BJ (cell line): Measurements from ENCODE around the gene ATP6V0A4. TPM values are rescaled to one million over a fixed set of nuclear protein-coding genes. Genes with fewer than 3 reads are reported as not detected.

ENCODE experiments used
- CTCF ChIA-PET: fragments of 350-600 bp; formaldehyde crosslinking; extraction: SDS; loops from one replicate; lab custom pipeline; 2021; ENCODE audit warnings: antibody characterized with exemption, inconsistent platforms; lab: Yijun Ruan, JAX
- POLR2A ChIA-PET: fragments of 300-600 bp; sonication (Branson Sonifier 250); formaldehyde crosslinking; extraction: SDS; loops from one replicate; lab custom pipeline; 2021; ENCODE audit warnings: antibody characterized with exemption; lab: Charles Lee
- DNase-seq: peaks from one replicate; pipeline ENCODE4 v3.0.0-alpha.2; 2011; ENCODE audit warnings: low read depth
- H3K27me3 ChIP-seq: 2 replicates; pipeline ENCODE4 v1.6.0; 2011; ENCODE audit warnings: low read length; ENCODE audit not compliant: control insufficient read depth, insufficient read depth
- H3K36me3 ChIP-seq: 2 replicates; pipeline ENCODE4 v1.5.1; 2011; ENCODE audit warnings: low read length; ENCODE audit not compliant: control insufficient read depth, insufficient read depth
- H3K4me3 ChIP-seq: 2 replicates; pipeline ENCODE4 v1.5.1; 2011; ENCODE audit warnings: low read depth, mild to moderate bottlenecking, control low read depth, low read length
- polyA plus RNA-seq: library from polyadenylated mRNA; depleted of rRNA; stranded (reverse); fragments of >200 nt; gene quantifications from 2 replicates; pipeline ENCODE4 v1.2.3, GENCODE V29; 2011
- TF ChIP-seq, protein P1 (sequence below): IDR thresholded peaks from 2 replicates; pipeline ENCODE4 v1.5.1; 2011; ENCODE audit warnings: low read depth, mild to moderate bottlenecking, control low read depth, inconsistent platforms, low read length, moderate library complexity; ENCODE audit not compliant: insufficient read depth

ATP6V0A4 gene
- polyA plus RNA-seq, 1 experiment = 0.06 TPM

- TF ChIP-seq, protein P1, sequence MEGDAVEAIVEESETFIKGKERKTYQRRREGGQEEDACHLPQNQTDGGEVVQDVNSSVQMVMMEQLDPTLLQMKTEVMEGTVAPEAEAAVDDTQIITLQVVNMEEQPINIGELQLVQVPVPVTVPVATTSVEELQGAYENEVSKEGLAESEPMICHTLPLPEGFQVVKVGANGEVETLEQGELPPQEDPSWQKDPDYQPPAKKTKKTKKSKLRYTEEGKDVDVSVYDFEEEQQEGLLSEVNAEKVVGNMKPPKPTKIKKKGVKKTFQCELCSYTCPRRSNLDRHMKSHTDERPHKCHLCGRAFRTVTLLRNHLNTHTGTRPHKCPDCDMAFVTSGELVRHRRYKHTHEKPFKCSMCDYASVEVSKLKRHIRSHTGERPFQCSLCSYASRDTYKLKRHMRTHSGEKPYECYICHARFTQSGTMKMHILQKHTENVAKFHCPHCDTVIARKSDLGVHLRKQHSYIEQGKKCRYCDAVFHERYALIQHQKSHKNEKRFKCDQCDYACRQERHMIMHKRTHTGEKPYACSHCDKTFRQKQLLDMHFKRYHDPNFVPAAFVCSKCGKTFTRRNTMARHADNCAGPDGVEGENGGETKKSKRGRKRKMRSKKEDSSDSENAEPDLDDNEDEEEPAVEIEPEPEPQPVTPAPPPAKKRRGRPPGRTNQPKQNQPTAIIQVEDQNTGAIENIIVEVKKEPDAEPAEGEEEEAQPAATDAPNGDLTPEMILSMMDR = no peak
- CTCF ChIA-PET = no interaction called here
- DNase-seq = no peak
- H3K4me3 ChIP-seq = no peak overlapping the region
- no peaks in the 10 kb centered on the region for H3K36me3 ChIP-seq
- POLR2A ChIA-PET = no interaction called here
- H3K27me3 ChIP-seq = no peaks in the 10 kb centered on the region
Measured at GRCh38 chr7:138684340-138684739, 113.7 kb downstream of the ATP6V0A4 start.

GRCh38 chr7:138679793-138680192, 118.2 kb downstream of the ATP6V0A4 start:
- ChIA-PET CTCF (no interaction called here), POLR2A (no interaction called here)
- no peaks in the 10 kb centered on the region for H3K36me3 ChIP-seq
- TF ChIP-seq, protein P1 = no peak
- H3K27me3 ChIP-seq = no peaks in the 10 kb centered on the region
- H3K4me3 ChIP-seq = no peak overlapping the region
- no peak for DNase-seq

GRCh38 chr7:138670594-138670993, 127.4 kb downstream of the ATP6V0A4 start:
- H3K4me3 ChIP-seq = no peak overlapping the region
- TF ChIP-seq, protein P1 = no peak
- CTCF ChIA-PET = no interaction called here
- POLR2A ChIA-PET = no interaction called here
- no peak for DNase-seq
- no peaks in the 10 kb centered on the region for H3K27me3 ChIP-seq
- no peaks in the 10 kb centered on the region for H3K36me3 ChIP-seq

DNA sequence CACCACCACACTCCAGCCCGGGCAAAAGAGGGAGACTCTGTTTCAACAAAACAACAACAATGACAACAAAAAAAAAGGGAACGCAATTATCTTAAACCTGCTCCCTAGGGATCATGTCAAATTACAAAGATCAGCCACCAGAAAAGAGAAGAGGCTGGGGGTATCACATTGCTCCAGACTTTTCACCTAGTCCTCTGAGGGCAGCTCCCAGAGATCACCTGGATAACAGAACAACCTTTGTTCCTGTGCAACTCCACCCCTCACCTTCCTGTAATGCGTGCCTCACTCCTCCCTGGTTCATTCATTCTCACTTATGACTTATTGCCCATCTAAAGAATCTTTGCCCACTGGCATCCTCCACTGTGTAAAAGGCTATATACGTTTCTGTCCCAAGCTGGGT, 128.6 kb downstream of the ATP6V0A4 start:
- H3K27me3 ChIP-seq = no peaks in the 10 kb centered on the region
- H3K4me3 ChIP-seq = no peak overlapping the region
- CTCF ChIA-PET = no interaction called here
- no peaks in the 10 kb centered on the region for H3K36me3 ChIP-seq
- POLR2A ChIA-PET = no interaction called here
- DNase-seq = no peak
- TF ChIP-seq, protein P1 = no peak

DNA sequence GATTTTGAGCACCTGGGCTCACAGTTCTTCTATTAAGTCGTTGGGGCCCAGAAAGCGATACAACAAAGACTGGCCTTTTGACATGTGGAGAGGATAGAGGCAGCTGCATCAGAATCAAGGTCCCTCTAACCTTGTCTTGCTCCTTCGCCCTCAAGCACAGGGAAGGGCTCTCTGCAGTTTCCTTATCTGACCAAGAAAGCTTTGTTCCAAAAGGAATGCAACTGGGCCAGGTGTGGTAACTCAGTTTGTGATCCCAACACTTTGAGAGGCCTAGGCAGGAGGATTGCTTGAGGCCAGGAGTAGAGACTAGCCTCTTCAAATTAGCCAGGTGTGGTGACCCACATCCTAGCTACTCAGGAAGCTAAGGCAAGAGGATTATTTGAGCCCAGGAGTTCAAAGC, 129.1 kb downstream of the ATP6V0A4 start:
- no peaks in the 10 kb centered on the region for H3K27me3 ChIP-seq
- ChIA-PET CTCF (no interaction called here), POLR2A (no interaction called here)
- DNase-seq = no peak
- TF ChIP-seq, protein P1 = no peak
- H3K4me3 ChIP-seq = no peak overlapping the region
- H3K36me3 ChIP-seq = no peaks in the 10 kb centered on the region
